Vagina (tissue), 2 donors: ENCODE results near the gene PBRM1.

Experiments
- POLR2A ChIP-seq, 2 donors: fragments of 450-650 bp; IDR thresholded peaks; one replicate each; pipeline ENCODE4 v1.6.1; 2017; ENCODE audit warnings: antibody characterized with exemption in 2 of 2, mild to moderate bottlenecking in 2 of 2, moderate library complexity in 2 of 2
- POLR2AphosphoS5 ChIP-seq, 2 donors: sonication (generic); formaldehyde crosslinking; IDR thresholded peaks; one replicate each; pipeline ENCODE4 v1.9.0; 2017; ENCODE audit warnings: antibody characterized with exemption in 2 of 2, mild to moderate bottlenecking in 2 of 2, low read depth in 1 of 2; ENCODE audit not compliant: insufficient read depth in 1 of 2
- TF ChIP-seq, protein P1 (sequence below), 3 experiments: fragments of 450-650 bp in 2 of 3; fragments of 200-600 bp in 1 of 3; sonication (generic) in 1 of 3; IDR thresholded peaks; one replicate each; pipeline ENCODE4 v1.5.1; 2017 to 2019; ENCODE audit warnings: antibody characterized with exemption in 3 of 3, mild to moderate bottlenecking in 2 of 3, moderate library complexity in 2 of 3

DNA sequence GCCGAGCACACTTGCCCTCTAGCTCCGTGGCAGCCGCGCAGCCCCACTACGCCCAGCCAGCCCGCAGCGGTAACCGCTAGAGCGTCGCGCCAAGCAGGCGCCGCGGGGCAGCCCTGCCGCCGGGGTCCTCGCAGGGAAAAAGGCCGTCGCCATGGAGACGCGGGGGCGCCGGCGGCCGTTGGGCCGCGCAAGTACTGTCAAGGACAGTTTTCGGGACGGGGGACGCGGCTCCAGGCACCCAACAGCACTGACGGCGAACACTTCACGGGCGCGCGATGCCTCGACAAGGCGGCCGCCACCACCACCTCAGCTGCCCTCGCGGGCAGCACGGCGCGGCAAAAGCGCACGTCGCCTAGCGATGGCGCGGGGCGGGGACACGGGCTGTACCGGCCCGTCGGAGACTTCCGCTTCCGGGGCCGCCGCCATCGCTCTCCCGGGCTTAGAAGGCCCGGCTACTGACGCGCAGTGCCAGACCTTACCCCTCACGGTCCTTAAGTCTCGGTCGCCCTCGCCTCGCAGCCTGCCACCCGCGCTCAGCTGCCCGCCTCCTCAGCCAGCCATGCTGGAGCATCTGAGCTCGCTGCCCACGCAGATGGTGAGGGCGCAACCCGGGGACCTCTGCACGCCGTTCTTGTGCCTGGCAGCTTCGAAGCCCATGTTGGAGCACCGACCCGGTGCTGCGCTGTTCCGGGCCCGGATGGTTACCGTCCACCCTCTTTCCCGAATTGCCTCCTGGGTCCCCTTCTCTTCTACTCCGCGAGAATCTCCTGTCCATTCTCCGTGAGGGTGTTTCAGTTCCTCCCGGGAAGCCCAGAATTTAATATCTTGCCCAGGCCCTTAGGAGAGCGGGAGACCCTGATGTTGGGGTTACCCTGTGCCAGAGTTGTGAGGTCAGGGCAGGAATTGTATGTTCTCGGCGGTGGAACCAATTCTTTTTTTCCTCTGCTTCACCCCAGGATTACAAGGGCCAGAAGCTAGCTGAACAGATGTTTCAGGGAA is 20.3 kb upstream of the PBRM1 start, which contains the start of the genes GLT8D1 and SPCS1:
- peak in 1 of 2 donors; percentile 41 for TF ChIP-seq POLR2A (IDR thresholded peaks at IDR 0.05)
- TF ChIP-seq POLR2AphosphoS5 (IDR thresholded peaks at IDR 0.05; ENCODE audit: insufficient read depth in 1 of 2, low read depth in 1 of 2), result peak; percentile 33 to 92
- TF ChIP-seq, protein P1, sequence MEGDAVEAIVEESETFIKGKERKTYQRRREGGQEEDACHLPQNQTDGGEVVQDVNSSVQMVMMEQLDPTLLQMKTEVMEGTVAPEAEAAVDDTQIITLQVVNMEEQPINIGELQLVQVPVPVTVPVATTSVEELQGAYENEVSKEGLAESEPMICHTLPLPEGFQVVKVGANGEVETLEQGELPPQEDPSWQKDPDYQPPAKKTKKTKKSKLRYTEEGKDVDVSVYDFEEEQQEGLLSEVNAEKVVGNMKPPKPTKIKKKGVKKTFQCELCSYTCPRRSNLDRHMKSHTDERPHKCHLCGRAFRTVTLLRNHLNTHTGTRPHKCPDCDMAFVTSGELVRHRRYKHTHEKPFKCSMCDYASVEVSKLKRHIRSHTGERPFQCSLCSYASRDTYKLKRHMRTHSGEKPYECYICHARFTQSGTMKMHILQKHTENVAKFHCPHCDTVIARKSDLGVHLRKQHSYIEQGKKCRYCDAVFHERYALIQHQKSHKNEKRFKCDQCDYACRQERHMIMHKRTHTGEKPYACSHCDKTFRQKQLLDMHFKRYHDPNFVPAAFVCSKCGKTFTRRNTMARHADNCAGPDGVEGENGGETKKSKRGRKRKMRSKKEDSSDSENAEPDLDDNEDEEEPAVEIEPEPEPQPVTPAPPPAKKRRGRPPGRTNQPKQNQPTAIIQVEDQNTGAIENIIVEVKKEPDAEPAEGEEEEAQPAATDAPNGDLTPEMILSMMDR (IDR thresholded peaks at IDR 0.05), result no peak
